HEK293 (cell line): ENCODE data around the gene DIP2C.

Source experiments
- CTCF ChIA-PET: fragments of 350-600 bp; formaldehyde crosslinking; extraction: SDS; loops from one replicate; lab custom pipeline; 2021; ENCODE audit warnings: antibody characterized with exemption; lab: Yijun Ruan, JAX
- POLR2A ChIA-PET: fragments of 300-600 bp; formaldehyde crosslinking; extraction: SDS; loops from one replicate; lab custom pipeline; 2020; ENCODE audit warnings: antibody characterized with exemption, inconsistent platforms; lab: Yijun Ruan, JAX
- H3K27ac ChIP-seq: fragments of 200-500 bp; sonication (Bioruptor generic); 2 replicates; pipeline ENCODE4 v1.5.1; 2014; ENCODE audit warnings: low read depth, low read length, control low read depth, inconsistent platforms; ENCODE audit errors: extremely low read depth
- H3K36me3 ChIP-seq, 2 experiments: fragments of 200-500 bp in 1 of 2; sonication (Bioruptor generic) in 1 of 2; 1 replicate in 1 of 2; 2 replicates in 1 of 2; pipeline ENCODE4 v1.5.1; 2014 to 2017; ENCODE audit warnings: inconsistent platforms in 2 of 2, low read length in 2 of 2; ENCODE audit not compliant: control insufficient read depth in 2 of 2, insufficient read depth in 1 of 2
- H3K4me1 ChIP-seq: fragments of 200-500 bp; sonication (Bioruptor generic); 2 replicates; pipeline ENCODE4 v1.5.1; 2014; ENCODE audit warnings: mild to moderate bottlenecking, low read length, inconsistent platforms; ENCODE audit not compliant: control insufficient read depth, insufficient read depth
- H3K4me3 ChIP-seq: 2 replicates; pipeline ENCODE4 v1.5.1; 2011; ENCODE audit warnings: low read depth, mild to moderate bottlenecking, control low read depth, low read length, moderate library complexity
- H3K9me3 ChIP-seq: fragments of 200-500 bp; sonication (Bioruptor generic); 2 replicates; pipeline ENCODE4 v1.5.1; 2014; ENCODE audit warnings: low read depth, low read length, inconsistent platforms; ENCODE audit not compliant: control insufficient read depth, insufficient read depth
- HOXA7 ChIP-seq: sonication (generic); formaldehyde crosslinking; IDR thresholded peaks from 2 replicates; pipeline ENCODE4 v1.8.1; 2022; ENCODE audit warnings: missing genetic modification reagents, borderline replicate concordance
- KLF17 ChIP-seq: fragments of 450-650 bp; formaldehyde crosslinking; IDR thresholded peaks from 2 replicates; pipeline ENCODE4 v1.5.1; 2016; ENCODE audit warnings: missing biosample characterization, missing genetic modification characterization
- MZF1 ChIP-seq: fragments of 450-650 bp; formaldehyde crosslinking; IDR thresholded peaks from 2 replicates; pipeline ENCODE4 v1.5.1; 2017; ENCODE audit warnings: missing biosample characterization, missing genetic modification characterization, borderline replicate concordance
- TCF7L2 ChIP-seq: IDR thresholded peaks from 2 replicates; pipeline ENCODE4 v1.6.1; 2011; ENCODE audit warnings: low read depth, mild to moderate bottlenecking, inconsistent platforms, low read length, moderate library complexity, borderline replicate concordance
- YY1 ChIP-seq: fragments of 450-650 bp; formaldehyde crosslinking; IDR thresholded peaks from 2 replicates; pipeline ENCODE4 v1.5.1; 2018; ENCODE audit warnings: missing biosample characterization, missing genetic modification characterization
- ZBTB20 ChIP-seq: fragments of 450-650 bp; formaldehyde crosslinking; IDR thresholded peaks from 2 replicates; pipeline ENCODE4 v1.5.1; 2016; ENCODE audit warnings: missing biosample characterization, missing genetic modification characterization
- ZIC2 ChIP-seq: fragments of 450-650 bp; formaldehyde crosslinking; IDR thresholded peaks from 2 replicates; pipeline ENCODE4 v1.5.1; 2016; ENCODE audit warnings: missing biosample characterization, missing genetic modification characterization
- ZNF10 ChIP-seq: fragments of 450-650 bp; formaldehyde crosslinking; IDR thresholded peaks from 2 replicates; pipeline ENCODE4 v1.5.1; 2017; ENCODE audit warnings: missing biosample characterization, missing genetic modification characterization
- ZNF112 ChIP-seq: fragments of 450-650 bp; formaldehyde crosslinking; IDR thresholded peaks from 2 replicates; pipeline ENCODE4 v1.5.0; 2017; ENCODE audit warnings: missing biosample characterization, missing genetic modification characterization
- ZNF114 ChIP-seq: fragments of 450-650 bp; formaldehyde crosslinking; IDR thresholded peaks from 2 replicates; pipeline ENCODE4 v1.5.0; 2017; ENCODE audit warnings: missing biosample characterization, missing genetic modification characterization
- ZNF26 ChIP-seq: fragments of 450-650 bp; formaldehyde crosslinking; IDR thresholded peaks from 2 replicates; pipeline ENCODE4 v1.5.1; 2016; ENCODE audit warnings: missing biosample characterization, missing genetic modification characterization
- ZNF404 ChIP-seq: fragments of 450-650 bp; formaldehyde crosslinking; IDR thresholded peaks from 2 replicates; pipeline ENCODE4 v1.5.1; 2017; ENCODE audit warnings: missing biosample characterization, missing genetic modification characterization
- ZNF433 ChIP-seq: fragments of 450-650 bp; formaldehyde crosslinking; IDR thresholded peaks from 2 replicates; pipeline ENCODE4 v1.5.1; 2016; ENCODE audit warnings: missing biosample characterization, missing genetic modification characterization, low read depth
- ZNF501 ChIP-seq: fragments of 450-650 bp; formaldehyde crosslinking; IDR thresholded peaks from 2 replicates; pipeline ENCODE4 v1.5.1; 2016; ENCODE audit warnings: missing biosample characterization, missing genetic modification characterization
- ZNF513 ChIP-seq: fragments of 450-650 bp; IDR thresholded peaks from 2 replicates; pipeline ENCODE4 v1.5.1; 2018; ENCODE audit warnings: missing biosample characterization, missing genetic modification characterization
- ZNF529 ChIP-seq: fragments of 450-650 bp; formaldehyde crosslinking; IDR thresholded peaks from 2 replicates; pipeline ENCODE4 v1.5.1; 2017; ENCODE audit warnings: missing genetic modification characterization, missing biosample characterization; ENCODE audit not compliant: insufficient replicate concordance
- ZNF558 ChIP-seq: fragments of 450-650 bp; formaldehyde crosslinking; IDR thresholded peaks from 2 replicates; pipeline ENCODE4 v1.5.1; 2016; ENCODE audit warnings: missing biosample characterization, missing genetic modification characterization
- ZNF660 ChIP-seq: fragments of 450-650 bp; IDR thresholded peaks from 2 replicates; pipeline ENCODE4 v1.5.1; 2018; ENCODE audit warnings: missing biosample characterization, mild to moderate bottlenecking, missing genetic modification characterization
- ZNF707 ChIP-seq: fragments of 450-650 bp; formaldehyde crosslinking; IDR thresholded peaks from 2 replicates; pipeline ENCODE4 v1.5.1; 2016; ENCODE audit warnings: missing biosample characterization, missing genetic modification characterization
- ZSCAN23 ChIP-seq: fragments of 450-650 bp; formaldehyde crosslinking; IDR thresholded peaks from 2 replicates; pipeline ENCODE4 v1.5.1; 2016; ENCODE audit warnings: missing biosample characterization, missing genetic modification characterization
- ZXDB ChIP-seq: fragments of 450-650 bp; formaldehyde crosslinking; IDR thresholded peaks from 2 replicates; pipeline ENCODE4 v1.5.1; 2016; ENCODE audit warnings: missing biosample characterization, missing genetic modification characterization
- TF ChIP-seq, protein P1 (sequence below): fragments of 450-650 bp; formaldehyde crosslinking; IDR thresholded peaks from 2 replicates; pipeline ENCODE4 v1.5.1; 2016; ENCODE audit warnings: missing biosample characterization, missing genetic modification characterization

Gene DIP2C

GRCh38 chr10:593016-593415 is 96.5 kb downstream of the DIP2C start:
- no peaks in the 10 kb centered on the region for H3K36me3 ChIP-seq
- no peak for TF ChIP-seq ZNF513 (tag by site-specific recombination)
- no peak for TF ChIP-seq HOXA7 (CRISPR knock-in tag)
- TF ChIP-seq KLF17 (tag by site-specific recombination) = no peak
- TF ChIP-seq ZSCAN23 (tag by site-specific recombination) = no peak
- TF ChIP-seq ZNF112 (tag by site-specific recombination) = no peak
- TF ChIP-seq ZNF26 (tag by site-specific recombination) = no peak
- no peak for TF ChIP-seq ZNF558 (tag by site-specific recombination)
- TF ChIP-seq TCF7L2 = no peak
- no peak overlapping the region for H3K27ac ChIP-seq
- no peaks in the 10 kb centered on the region for H3K4me1 ChIP-seq
- no peak overlapping the region for H3K4me3 ChIP-seq
- H3K9me3 ChIP-seq = no peaks in the 10 kb centered on the region
- ChIA-PET POLR2A (no interaction called here), CTCF (no interaction called here)

DNA sequence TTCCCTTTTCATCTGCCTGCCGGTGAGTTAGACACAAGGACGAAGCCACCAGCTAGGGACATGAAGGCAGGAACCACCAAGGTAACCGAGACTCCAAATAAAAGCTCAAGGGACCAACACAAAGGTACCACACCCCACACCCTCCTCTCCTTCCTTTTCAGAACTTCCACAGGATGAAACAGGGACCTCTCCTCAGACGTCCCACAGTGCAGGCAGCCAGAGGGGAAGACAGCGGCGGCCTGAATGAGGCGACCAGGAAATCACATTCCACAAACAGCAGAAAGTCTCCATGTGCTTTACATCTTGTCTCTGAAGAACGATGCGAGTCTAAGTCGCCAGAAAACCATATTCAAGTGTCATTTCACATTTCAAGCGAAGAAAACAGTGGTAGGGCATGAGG is 97.8 kb downstream of the DIP2C start:
- Histone ChIP-seq H3K4me1 (no peaks in the 10 kb centered on the region), H3K4me3 (no peak overlapping the region), H3K36me3 (no peaks in the 10 kb centered on the region), H3K27ac (no peak overlapping the region), H3K9me3 (no peaks in the 10 kb centered on the region)
- no peak for TF ChIP-seq ZNF404
- TF ChIP-seq ZNF433 (tag by site-specific recombination) = no peak
- no peak for TF ChIP-seq YY1 (tag by site-specific recombination)
- no peak for TF ChIP-seq ZXDB (tag by site-specific recombination)
- TF ChIP-seq ZNF707 = no peak
- TF ChIP-seq ZNF10 (tag by site-specific recombination) = no peak
- no peak for TF ChIP-seq ZNF501 (tag by site-specific recombination)
- no peak for TF ChIP-seq HOXA7 (CRISPR knock-in tag)
- no peak for TF ChIP-seq ZNF114
- no peak for TF ChIP-seq ZNF529 (tag by site-specific recombination)
- TF ChIP-seq, protein P1, sequence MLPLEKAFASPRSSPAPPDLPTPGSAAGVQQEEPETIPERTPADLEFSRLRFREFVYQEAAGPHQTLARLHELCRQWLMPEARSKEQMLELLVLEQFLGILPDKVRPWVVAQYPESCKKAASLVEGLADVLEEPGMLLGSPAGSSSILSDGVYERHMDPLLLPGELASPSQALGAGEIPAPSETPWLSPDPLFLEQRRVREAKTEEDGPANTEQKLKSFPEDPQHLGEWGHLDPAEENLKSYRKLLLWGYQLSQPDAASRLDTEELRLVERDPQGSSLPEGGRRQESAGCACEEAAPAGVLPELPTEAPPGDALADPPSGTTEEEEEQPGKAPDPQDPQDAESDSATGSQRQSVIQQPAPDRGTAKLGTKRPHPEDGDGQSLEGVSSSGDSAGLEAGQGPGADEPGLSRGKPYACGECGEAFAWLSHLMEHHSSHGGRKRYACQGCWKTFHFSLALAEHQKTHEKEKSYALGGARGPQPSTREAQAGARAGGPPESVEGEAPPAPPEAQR (tag by site-specific recombination) = no peak
- TF ChIP-seq ZNF660 (tag by site-specific recombination) = no peak
- no peak for TF ChIP-seq MZF1
- TF ChIP-seq ZIC2 (tag by site-specific recombination) = no peak
- no peak for TF ChIP-seq ZBTB20 (tag by site-specific recombination)
- POLR2A ChIA-PET = no interaction called here
- CTCF ChIA-PET = no interaction called here
